Gastroesophageal sphincter (tissue), 3 donors: ENCODE results near the gene OSGEPL1.

Source experiments
- CTCF ChIP-seq, 4 experiments: fragments of 200-600 bp in 2 of 4; fragments of 450-650 bp in 2 of 4; sonication (generic) in 1 of 4; IDR thresholded peaks; one replicate each; pipeline ENCODE4 v1.5.1; 2017 to 2019; ENCODE audit warnings: antibody characterized with exemption in 4 of 4, mild to moderate bottlenecking in 2 of 4, moderate library complexity in 2 of 4
- EP300 ChIP-seq: sonication (generic); formaldehyde crosslinking; IDR thresholded peaks from one replicate; pipeline ENCODE4 v1.6.1; 2017; ENCODE audit warnings: antibody characterized with exemption, mild to moderate bottlenecking
- POLR2A ChIP-seq, 2 donors: fragments of 450-650 bp; IDR thresholded peaks; one replicate each; pipeline ENCODE4 v1.6.1; 2017; ENCODE audit warnings: antibody characterized with exemption in 2 of 2, mild to moderate bottlenecking in 2 of 2, moderate library complexity in 1 of 2
- POLR2AphosphoS5 ChIP-seq: sonication (generic); formaldehyde crosslinking; IDR thresholded peaks from one replicate; pipeline ENCODE4 v1.6.1; 2017; ENCODE audit warnings: antibody characterized with exemption

GRCh38 chr2:189803431-189803830 is 40.8 kb upstream of the OSGEPL1 start:
- no peak for TF ChIP-seq POLR2A (IDR thresholded peaks at IDR 0.05)
- TF ChIP-seq CTCF (IDR thresholded peaks at IDR 0.05) = no peak
- TF ChIP-seq POLR2AphosphoS5 = no peak
- TF ChIP-seq EP300 = no peak
